ENCODE data around the gene LSM14A.

LSM14A gene

GRCh38 chr19:34259367-34260095 is 87.2 kb downstream of the LSM14A start:
- no CpG with 5 or more reads among the region's 3 CpGs for WGBS (ENCODE audit: extremely low coverage, insufficient coverage, insufficient read length)
- H3K79me2 ChIP-seq (ENCODE audit: control insufficient read depth, insufficient read depth, low read length, poor library complexity): peaks cover 4% of the 10 kb centered on the region
- H3K79me1 ChIP-seq (ENCODE audit: low read length): peaks cover 5% of the 10 kb centered on the region

GRCh38 chr19:34260771-34261173 is 88.5 kb downstream of the LSM14A start:
- H3K4me2 ChIP-seq (ENCODE audit: low read length): peak overlapping the region; percentile 25
- H3K27me3 ChIP-seq (ENCODE audit: insufficient read depth, low read length): no peaks in the 10 kb centered on the region
- peak in 1 of 2 donors; percentile 32 for DNase-seq
- H3K23ac ChIP-seq (ENCODE audit: low read length): no peak overlapping the region
- no peak overlapping the region for H2AFZ ChIP-seq (ENCODE audit: insufficient read depth, low read length, poor library complexity)
- H3K18ac ChIP-seq (ENCODE audit: low read length): no peak overlapping the region
- H3K4ac ChIP-seq (ENCODE audit: low read depth, low read length): no peak overlapping the region
- H2BK120ac ChIP-seq (ENCODE audit: insufficient read depth, low read length, poor library complexity): no peak overlapping the region
- no peak overlapping the region for H4K8ac ChIP-seq (ENCODE audit: low read depth, low read length)
- H3K79me1 ChIP-seq (ENCODE audit: low read length): no peaks in the 10 kb centered on the region
- no peak overlapping the region for H2AK5ac ChIP-seq (ENCODE audit: low read length)
- H3K79me2 ChIP-seq (ENCODE audit: control insufficient read depth, insufficient read depth, low read length, poor library complexity): no peaks in the 10 kb centered on the region
- H3K4me3 ChIP-seq (ENCODE audit: low read depth, low read length): no peak overlapping the region
- H3K9me3 ChIP-seq (ENCODE audit: insufficient read depth, low read depth, low read length): no peaks in the 10 kb centered on the region
- H3K27ac ChIP-seq (ENCODE audit: low read depth, low read length): no peak overlapping the region
- no peak overlapping the region for H3K14ac ChIP-seq (ENCODE audit: low read length)
- H3K36me3 ChIP-seq (ENCODE audit: control insufficient read depth in 1 of 2, insufficient read depth in 2 of 2, low read length in 2 of 2): no peaks in the 10 kb centered on the region
- no CpG with 5 or more reads among the region's 6 CpGs for WGBS (ENCODE audit: extremely low coverage, insufficient coverage, insufficient read length)
- H3K9ac ChIP-seq (ENCODE audit: low read length): no peak overlapping the region
- no peak overlapping the region for H2BK5ac ChIP-seq (ENCODE audit: low read depth, low read length, poor library complexity)
- no peak overlapping the region for H2BK12ac ChIP-seq (ENCODE audit: low read length)
- no peak overlapping the region for H4K91ac ChIP-seq (ENCODE audit: low read depth, low read length)
- H4K12ac ChIP-seq (ENCODE audit: low read depth, low read length): no peak overlapping the region
- H3K4me1 ChIP-seq (ENCODE audit: control insufficient read depth in 1 of 2, insufficient read depth in 2 of 2, low read length in 2 of 2): peaks cover 11 to 14% of the 10 kb centered on the region in 2 experiments

More at GRCh38 chr19:34259367-34260095, 87.2 kb downstream of the LSM14A start:
- Histone ChIP-seq H2BK120ac (ENCODE audit: insufficient read depth, low read length, poor library complexity) (no peak overlapping the region), H3K36me3 (ENCODE audit: control insufficient read depth in 1 of 2, insufficient read depth in 2 of 2, low read length in 2 of 2) (no peaks in the 10 kb centered on the region), H3K18ac (ENCODE audit: low read length) (no peak overlapping the region), H2AK5ac (ENCODE audit: low read length) (no peak overlapping the region), H3K4me2 (ENCODE audit: low read length) (no peak overlapping the region), H3K14ac (ENCODE audit: low read length) (no peak overlapping the region), H3K9me3 (ENCODE audit: insufficient read depth, low read depth, low read length) (no peaks in the 10 kb centered on the region), H3K4me1 (ENCODE audit: control insufficient read depth in 1 of 2, insufficient read depth in 2 of 2, low read length in 2 of 2) (peaks cover 11 to 14% of the 10 kb centered on the region in 2 experiments), H4K91ac (ENCODE audit: low read depth, low read length) (no peak overlapping the region), H3K27me3 (ENCODE audit: insufficient read depth, low read length) (no peaks in the 10 kb centered on the region), H4K8ac (ENCODE audit: low read depth, low read length) (no peak overlapping the region), H4K12ac (ENCODE audit: low read depth, low read length) (no peak overlapping the region), H3K4ac (ENCODE audit: low read depth, low read length) (no peak overlapping the region), H3K27ac (ENCODE audit: low read depth, low read length) (no peak overlapping the region), H3K4me3 (ENCODE audit: low read depth, low read length) (no peak overlapping the region), H3K9ac (ENCODE audit: low read length) (no peak overlapping the region), H3K23ac (ENCODE audit: low read length) (peak overlapping the region; percentile 40), H2AFZ (ENCODE audit: insufficient read depth, low read length, poor library complexity) (no peak overlapping the region), H2BK5ac (ENCODE audit: low read depth, low read length, poor library complexity) (no peak overlapping the region), H2BK12ac (ENCODE audit: low read length) (no peak overlapping the region)
- DNase-seq: no peak

GRCh38 chr19:34261334-34262109 is 89.2 kb downstream of the LSM14A start:
- DNase-seq: peak; percentile 69 to 86
- no CpG with 5 or more reads among the region's 6 CpGs for WGBS (ENCODE audit: extremely low coverage, insufficient coverage, insufficient read length)

GRCh38 chr19:34263745-34264237 is 91.5 kb downstream of the LSM14A start:
- no CpG with 5 or more reads among the region's 8 CpGs for whole genome bisulfite sequencing (ENCODE audit: extremely low coverage, insufficient coverage, insufficient read length)
- H2BK5ac ChIP-seq (ENCODE audit: low read depth, low read length, poor library complexity): no peak overlapping the region
- H3K79me2 ChIP-seq (ENCODE audit: control insufficient read depth, insufficient read depth, low read length, poor library complexity): no peaks in the 10 kb centered on the region
- no peak overlapping the region for H3K27ac ChIP-seq (ENCODE audit: low read depth, low read length)
- H3K18ac ChIP-seq (ENCODE audit: low read length): no peak overlapping the region
- H3K79me1 ChIP-seq (ENCODE audit: low read length): no peaks in the 10 kb centered on the region
- H4K91ac ChIP-seq (ENCODE audit: low read depth, low read length): no peak overlapping the region
- H3K4me3 ChIP-seq (ENCODE audit: low read depth, low read length): no peak overlapping the region
- no peaks in the 10 kb centered on the region for H3K9me3 ChIP-seq (ENCODE audit: insufficient read depth, low read depth, low read length)
- H3K14ac ChIP-seq (ENCODE audit: low read length): no peak overlapping the region
- H3K4me1 ChIP-seq (ENCODE audit: control insufficient read depth in 1 of 2, insufficient read depth in 2 of 2, low read length in 2 of 2): peaks cover 11 to 14% of the 10 kb centered on the region in 2 experiments
- no peak overlapping the region for H3K9ac ChIP-seq (ENCODE audit: low read length)
- no peak overlapping the region for H2BK120ac ChIP-seq (ENCODE audit: insufficient read depth, low read length, poor library complexity)
- no peak overlapping the region for H2AFZ ChIP-seq (ENCODE audit: insufficient read depth, low read length, poor library complexity)
- H4K8ac ChIP-seq (ENCODE audit: low read depth, low read length): no peak overlapping the region
- DNase-seq: no peak
- no peak overlapping the region for H3K23ac ChIP-seq (ENCODE audit: low read length)
- no peak overlapping the region for H3K4me2 ChIP-seq (ENCODE audit: low read length)
- no peaks in the 10 kb centered on the region for H3K27me3 ChIP-seq (ENCODE audit: insufficient read depth, low read length)
- no peak overlapping the region for H4K12ac ChIP-seq (ENCODE audit: low read depth, low read length)
- H2AK5ac ChIP-seq (ENCODE audit: low read length): no peak overlapping the region
- H3K4ac ChIP-seq (ENCODE audit: low read depth, low read length): no peak overlapping the region
- H3K36me3 ChIP-seq (ENCODE audit: control insufficient read depth in 1 of 2, insufficient read depth in 2 of 2, low read length in 2 of 2): peaks cover 0 to 4% of the 10 kb centered on the region in 2 experiments
- H2BK12ac ChIP-seq (ENCODE audit: low read length): no peak overlapping the region

More at GRCh38 chr19:34261334-34262109, 89.2 kb downstream of the LSM14A start:
- H3K79me2 ChIP-seq (ENCODE audit: control insufficient read depth, insufficient read depth, low read length, poor library complexity): no peaks in the 10 kb centered on the region
- no peaks in the 10 kb centered on the region for H3K27me3 ChIP-seq (ENCODE audit: insufficient read depth, low read length)
- H3K36me3 ChIP-seq (ENCODE audit: control insufficient read depth in 1 of 2, insufficient read depth in 2 of 2, low read length in 2 of 2): peaks cover 0 to 4% of the 10 kb centered on the region in 2 experiments
- no peak overlapping the region for H4K8ac ChIP-seq (ENCODE audit: low read depth, low read length)
- no peak overlapping the region for H3K9ac ChIP-seq (ENCODE audit: low read length)
- no peak overlapping the region for H2BK12ac ChIP-seq (ENCODE audit: low read length)
- H3K4me3 ChIP-seq (ENCODE audit: low read depth, low read length): no peak overlapping the region
- no peak overlapping the region for H3K4me2 ChIP-seq (ENCODE audit: low read length)
- no peak overlapping the region for H2BK120ac ChIP-seq (ENCODE audit: insufficient read depth, low read length, poor library complexity)
- no peaks in the 10 kb centered on the region for H3K9me3 ChIP-seq (ENCODE audit: insufficient read depth, low read depth, low read length)
- no peak overlapping the region for H2BK5ac ChIP-seq (ENCODE audit: low read depth, low read length, poor library complexity)
- H3K27ac ChIP-seq (ENCODE audit: low read depth, low read length): no peak overlapping the region
- H3K79me1 ChIP-seq (ENCODE audit: low read length): no peaks in the 10 kb centered on the region
- H4K12ac ChIP-seq (ENCODE audit: low read depth, low read length): no peak overlapping the region
- no peak overlapping the region for H2AK5ac ChIP-seq (ENCODE audit: low read length)
- H3K4me1 ChIP-seq (ENCODE audit: control insufficient read depth in 1 of 2, insufficient read depth in 2 of 2, low read length in 2 of 2): peaks cover 11 to 14% of the 10 kb centered on the region in 2 experiments
- no peak overlapping the region for H3K18ac ChIP-seq (ENCODE audit: low read length)
- H2AFZ ChIP-seq (ENCODE audit: insufficient read depth, low read length, poor library complexity): no peak overlapping the region
- no peak overlapping the region for H4K91ac ChIP-seq (ENCODE audit: low read depth, low read length)
- no peak overlapping the region for H3K4ac ChIP-seq (ENCODE audit: low read depth, low read length)
- no peak overlapping the region for H3K23ac ChIP-seq (ENCODE audit: low read length)
- H3K14ac ChIP-seq (ENCODE audit: low read length): no peak overlapping the region
